ENCODE results near the gene PTPRD.

PTPRD gene

DNA sequence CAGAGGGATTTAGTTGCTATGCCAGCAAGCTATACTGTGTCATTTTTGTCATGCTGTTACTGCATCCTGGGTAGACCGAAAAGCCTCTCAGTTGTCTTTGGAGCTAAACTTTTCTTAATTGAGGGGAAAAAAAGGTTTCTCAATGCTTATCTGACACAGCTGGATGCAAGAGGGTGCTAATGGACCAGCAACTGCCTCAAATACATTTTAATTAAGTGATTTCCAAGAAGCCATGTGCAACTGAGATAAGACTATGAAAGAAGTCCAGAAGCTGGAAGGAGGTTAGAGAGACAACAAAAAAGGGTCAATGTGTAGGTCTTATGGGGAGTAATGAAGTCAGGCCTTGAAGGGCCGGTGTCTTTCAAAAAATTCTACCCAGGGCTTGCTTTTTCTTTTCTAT, 2347.5 kb downstream of the PTPRD start:
- no peak for DNase-seq
